Nucleus accumbens (tissue), 56 donors: ENCODE measurements around the gene SAMD11.

ENCODE experiments used
- DNase-seq, 56 donors: peaks; one replicate each; lab custom pipeline; 2025; lab: John Stamatoyannopoulos, UW

SAMD11 gene

GRCh38 chr1:930633-931138 lies 7.0 kb downstream of the SAMD11 start:
- no peak for DNase-seq

GRCh38 chr1:931380-932172 lies 7.9 kb downstream of the SAMD11 start:
- no peak for DNase-seq

- no peak for DNase-seq
Measured at GRCh38 chr1:932173-932510, 8.4 kb downstream of the SAMD11 start.

GRCh38 chr1:932776-933602 lies 9.3 kb downstream of the SAMD11 start:
- DNase-seq = no peak

GRCh38 chr1:933603-933940 lies 9.8 kb downstream of the SAMD11 start:
- no peak for DNase-seq

- peak in 1 of 56 donors; percentile 44 for DNase-seq
Measured at GRCh38 chr1:934991-935750, 11.4 kb downstream of the SAMD11 start.

GRCh38 chr1:935751-936231 lies 12.1 kb downstream of the SAMD11 start:
- DNase-seq = peak in 1 of 56 donors; percentile 44

GRCh38 chr1:936348-937264 lies 12.9 kb downstream of the SAMD11 start:
- no peak for DNase-seq

GRCh38 chr1:937521-937920 lies 13.8 kb downstream of the SAMD11 start:
- DNase-seq = no peak

- no peak for DNase-seq
Measured at GRCh38 chr1:938088-938683, 14.5 kb downstream of the SAMD11 start.

- no peak for DNase-seq
Measured at GRCh38 chr1:938711-939489, 15.2 kb downstream of the SAMD11 start.

- no peak for DNase-seq
Measured at GRCh38 chr1:939511-940106, 15.9 kb downstream of the SAMD11 start.

- DNase-seq = peak in 32 of 56 donors; percentile 6 to 67 (median 20)
Measured at GRCh38 chr1:940107-941014, 16.6 kb downstream of the SAMD11 start.

- no peak for DNase-seq
Measured at GRCh38 chr1:941015-941587, 17.4 kb downstream of the SAMD11 start.

- peak in 2 of 56 donors; percentile 31 to 73 for DNase-seq
Measured at GRCh38 chr1:941588-942383, 18.1 kb downstream of the SAMD11 start.

- DNase-seq = no peak
Measured at GRCh38 chr1:942411-942821, 18.7 kb downstream of the SAMD11 start.
